Pons (tissue), 1 donor: ENCODE measurements around the gene KRTAP5-3.
"Not testable (repeated sequence)": the region's sequence is repeated elsewhere in the genome, so short reads cannot be mapped to it uniquely, and the experiment has no call there.

Source experiments
- DNase-seq: peaks from one replicate; pipeline ENCODE4 v3.0.0-alpha.2; 2016; ENCODE audit warnings: low spot score

Gene KRTAP5-3

DNA sequence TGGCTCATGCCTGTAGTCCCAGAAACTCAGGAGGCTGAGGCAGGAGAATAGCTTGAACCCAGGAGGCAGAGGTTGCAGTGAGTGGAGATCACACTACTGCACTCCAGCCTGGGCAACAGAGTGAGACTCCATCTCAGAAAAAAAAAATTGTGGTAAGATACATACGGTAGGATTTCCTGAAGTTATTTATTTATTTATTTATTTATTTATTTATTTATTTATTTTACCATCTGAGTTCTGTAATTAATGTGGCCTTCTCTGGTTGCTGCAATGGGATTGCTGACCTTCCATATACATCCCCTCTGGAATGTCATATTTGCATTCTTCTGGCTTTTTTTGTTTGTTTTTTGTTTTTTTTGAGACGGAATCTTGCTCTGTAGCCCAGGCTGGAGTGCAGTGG, 25.4 kb downstream of the KRTAP5-3 start:
- not testable (repeated sequence) for DNase-seq

DNA sequence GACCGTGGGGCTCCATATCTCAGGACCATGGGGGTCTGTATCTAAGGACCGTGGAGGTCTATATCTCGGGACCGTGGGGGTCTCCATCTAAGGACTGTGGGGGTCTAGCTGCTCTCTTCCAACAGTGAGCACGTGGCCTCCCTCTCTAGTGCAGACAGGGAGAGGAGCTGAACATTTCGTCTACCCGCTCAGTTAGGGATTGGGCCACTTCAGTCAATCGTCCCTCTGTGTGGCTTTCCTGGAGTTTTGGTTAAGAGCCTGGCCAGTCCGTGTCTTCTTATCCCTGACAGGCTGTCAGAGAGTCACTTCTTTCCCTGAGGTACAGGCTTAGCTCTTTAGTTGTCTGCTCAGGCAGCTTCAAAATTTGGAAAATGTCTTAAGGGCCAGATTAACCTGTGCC, 26.3 kb downstream of the KRTAP5-3 start:
- no peak for DNase-seq

DNA sequence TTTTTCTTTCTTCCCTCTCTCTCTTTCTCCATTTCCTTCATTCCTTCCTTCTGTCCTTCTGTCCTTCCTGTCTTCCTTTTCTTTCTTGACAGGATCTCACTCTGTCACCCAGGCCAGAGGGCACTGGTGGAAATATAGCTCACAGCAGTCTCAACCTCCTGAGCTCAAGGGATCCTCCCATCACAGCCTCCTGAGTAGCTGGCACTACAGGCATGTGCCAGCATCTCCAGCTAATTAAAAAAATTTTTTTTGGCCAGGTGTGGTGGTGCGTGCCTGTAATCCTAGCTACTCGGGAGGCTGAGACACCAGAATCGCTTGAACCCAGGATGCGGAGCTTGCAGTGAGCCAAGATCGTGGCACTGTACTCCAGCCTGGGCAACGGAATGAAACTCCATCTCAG, 31.4 kb downstream of the KRTAP5-3 start:
- DNase-seq, result no peak

DNA sequence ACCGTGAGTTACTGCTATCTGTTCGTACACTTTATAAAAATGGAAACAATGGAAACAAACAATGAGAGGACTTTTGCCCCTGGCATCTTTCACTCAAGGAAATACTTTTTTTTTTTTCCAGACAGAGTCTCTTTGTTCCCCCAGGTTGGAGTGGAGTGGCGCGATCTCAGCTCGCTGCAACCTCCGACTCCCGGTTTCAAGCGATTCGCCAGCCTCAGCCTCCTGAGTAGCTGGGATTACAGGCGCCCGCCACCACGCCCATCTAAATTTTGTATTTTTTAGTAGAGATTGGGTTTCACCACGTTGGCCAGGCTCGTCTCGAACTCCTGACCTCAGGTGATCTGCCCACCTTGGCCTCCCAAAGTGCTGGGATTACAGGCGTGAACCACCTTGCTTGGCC, 32.5 kb downstream of the KRTAP5-3 start:
- not testable (repeated sequence) for DNase-seq

DNA sequence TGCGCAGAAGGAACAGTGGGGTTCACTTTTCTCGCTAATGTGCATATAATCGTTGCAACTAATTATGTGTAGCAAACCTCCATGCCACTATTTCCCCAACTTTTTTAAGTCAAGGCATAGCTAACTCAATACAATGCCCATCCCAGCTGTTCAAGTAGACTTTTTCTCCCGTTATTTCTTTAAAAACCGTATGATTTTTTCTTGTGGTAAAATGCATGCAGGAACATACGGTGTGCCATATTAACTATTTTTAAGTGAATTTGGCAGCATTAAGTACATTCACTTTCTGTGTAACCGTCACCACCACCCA, 33.4 kb downstream of the KRTAP5-3 start:
- no peak for DNase-seq

DNA sequence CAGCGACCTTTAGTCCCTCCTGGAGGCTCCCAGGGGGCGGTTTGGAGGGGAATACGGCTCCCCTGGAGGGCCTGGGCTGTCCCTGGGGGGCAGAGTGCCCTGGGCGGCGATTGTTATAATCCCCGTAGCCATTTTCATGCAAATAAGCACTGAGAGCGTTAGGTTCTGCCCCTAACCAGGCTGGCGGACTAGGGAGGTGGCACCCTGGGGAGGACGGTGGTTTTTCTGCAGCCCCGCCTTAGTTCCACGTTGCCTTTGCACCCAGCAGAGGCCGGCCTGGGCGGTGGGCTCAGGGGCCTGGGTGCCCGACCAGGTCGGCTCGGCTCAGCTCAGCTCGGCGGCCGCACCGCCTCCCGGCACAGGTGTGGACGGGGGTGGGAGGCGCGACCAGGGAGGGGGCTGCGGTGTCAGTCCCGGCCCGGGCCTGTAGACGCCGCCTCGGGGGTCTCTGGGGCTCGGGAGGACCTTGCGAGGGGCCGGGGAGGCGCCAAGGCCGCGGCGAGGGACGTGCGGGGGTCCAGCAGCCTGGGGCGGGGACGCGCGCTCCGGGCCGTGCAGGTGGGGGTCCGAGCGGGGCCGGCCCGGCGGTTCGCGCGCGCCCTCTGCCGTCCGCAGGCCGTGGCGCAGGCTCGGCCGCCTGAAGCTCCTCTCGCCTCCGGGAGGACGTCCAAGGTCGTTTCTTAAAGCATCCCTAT, 33.9 kb downstream of the KRTAP5-3 start:
- peak; percentile 43 for DNase-seq

DNA sequence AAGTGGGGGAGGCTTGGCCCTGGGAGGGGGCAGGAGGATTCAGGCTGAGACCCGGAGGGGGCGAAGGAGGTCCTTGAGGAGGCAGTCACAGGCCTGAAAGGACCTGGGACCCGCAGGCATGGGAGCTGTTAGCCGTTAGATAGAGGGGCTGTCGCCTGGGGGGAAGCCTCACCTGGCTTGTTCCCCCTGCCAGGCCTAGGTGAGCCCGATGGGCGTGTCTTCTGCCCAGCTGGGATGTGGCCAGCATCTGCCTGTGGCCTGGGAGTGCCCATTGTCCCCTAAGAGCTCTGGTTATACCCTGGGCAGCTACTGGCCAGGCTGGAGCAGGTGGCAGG, 34.4 kb downstream of the KRTAP5-3 start:
- no peak for DNase-seq

DNA sequence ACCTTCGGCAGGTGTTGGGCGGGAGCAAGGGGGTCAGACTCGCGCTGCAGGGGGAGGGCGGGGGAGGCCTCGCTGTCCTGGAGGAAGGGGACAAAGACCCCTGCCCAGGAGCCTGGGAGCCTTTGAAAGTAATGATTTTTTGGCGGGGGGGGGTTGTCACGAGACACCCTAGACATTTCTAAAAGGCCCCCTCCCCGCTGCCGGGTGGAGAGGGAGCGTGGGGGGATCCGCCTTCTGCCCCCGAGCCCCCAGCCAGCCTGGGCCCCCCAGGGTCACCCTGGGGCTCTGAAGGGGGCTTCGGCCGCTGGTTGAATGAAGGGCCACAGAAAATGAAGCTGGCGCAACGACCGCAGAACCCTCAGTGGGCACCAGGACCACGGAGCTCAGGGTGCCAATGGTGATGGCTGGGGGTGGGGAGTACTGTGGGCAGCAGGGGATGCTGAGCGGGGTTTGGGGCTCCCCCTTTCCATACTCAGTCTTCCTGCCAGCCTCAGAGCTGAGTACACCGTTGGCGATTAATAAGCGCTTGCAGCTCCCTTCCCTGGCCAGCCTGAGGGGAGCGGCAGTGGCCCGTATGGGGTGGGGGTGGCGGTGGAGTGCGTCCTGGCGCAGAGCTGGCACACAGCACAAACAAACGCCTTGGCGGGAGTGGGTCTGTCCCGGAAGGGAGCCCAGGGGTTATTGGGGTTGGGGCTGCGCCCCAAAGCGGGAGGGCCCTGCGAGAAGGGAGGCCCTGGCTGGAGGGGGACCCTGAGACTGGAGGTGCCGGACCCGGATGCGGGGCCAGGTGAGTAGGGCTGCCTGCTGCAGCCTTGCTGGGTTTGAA, 35.0 kb downstream of the KRTAP5-3 start:
- DNase-seq, result no peak

DNA sequence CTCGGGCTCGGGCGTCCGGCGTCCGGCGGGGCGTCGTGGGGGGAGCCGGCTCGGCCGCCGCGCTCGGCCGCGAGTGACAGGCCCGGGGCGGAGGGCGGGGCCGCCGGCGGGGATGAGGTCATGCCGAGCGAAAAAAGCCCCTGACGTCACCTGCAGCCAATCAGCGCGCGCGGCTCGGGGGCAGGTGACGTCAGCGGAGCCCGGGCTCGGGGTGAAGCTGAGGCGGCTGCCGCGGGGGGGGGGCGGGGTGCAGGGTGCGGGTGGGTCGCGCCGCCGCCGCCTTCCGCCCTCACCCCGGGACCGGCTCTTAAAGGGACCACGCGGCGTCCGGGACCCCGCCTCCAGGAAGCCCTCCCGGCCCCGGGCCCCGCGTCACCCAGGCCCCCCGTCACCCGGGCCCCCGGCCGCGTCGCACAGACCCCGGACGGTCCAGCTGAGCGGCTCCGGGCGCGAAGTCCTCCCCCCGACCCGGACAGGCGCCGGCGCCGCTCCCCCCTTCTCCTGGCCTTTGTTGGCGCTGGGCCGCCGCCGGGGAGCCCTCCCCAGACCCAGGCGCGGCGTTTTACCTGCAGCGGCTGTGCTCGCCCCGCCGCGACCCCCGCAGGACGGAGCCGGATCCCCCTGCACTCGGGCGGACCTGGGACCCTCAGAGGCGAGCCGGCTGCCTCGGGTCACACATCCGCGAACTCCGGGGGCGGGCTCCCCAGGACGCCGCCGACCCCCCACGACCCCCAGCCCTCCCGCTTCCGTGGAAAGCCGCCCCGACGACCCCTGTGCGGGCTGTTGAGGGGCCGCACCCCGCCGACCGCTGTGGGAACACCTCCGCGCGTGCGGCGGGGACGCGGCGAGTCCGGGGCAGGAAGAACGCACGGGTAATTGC, 35.8 kb downstream of the KRTAP5-3 start, which contains the start of gene DUSP8:
Gene DUSP8 (minus strand): TSS at position 75 of the 880 bp plus-strand sequence. CDS start 6,445 bp downstream, outside the sequence.
- DNase-seq, result peak; percentile 77

DNA sequence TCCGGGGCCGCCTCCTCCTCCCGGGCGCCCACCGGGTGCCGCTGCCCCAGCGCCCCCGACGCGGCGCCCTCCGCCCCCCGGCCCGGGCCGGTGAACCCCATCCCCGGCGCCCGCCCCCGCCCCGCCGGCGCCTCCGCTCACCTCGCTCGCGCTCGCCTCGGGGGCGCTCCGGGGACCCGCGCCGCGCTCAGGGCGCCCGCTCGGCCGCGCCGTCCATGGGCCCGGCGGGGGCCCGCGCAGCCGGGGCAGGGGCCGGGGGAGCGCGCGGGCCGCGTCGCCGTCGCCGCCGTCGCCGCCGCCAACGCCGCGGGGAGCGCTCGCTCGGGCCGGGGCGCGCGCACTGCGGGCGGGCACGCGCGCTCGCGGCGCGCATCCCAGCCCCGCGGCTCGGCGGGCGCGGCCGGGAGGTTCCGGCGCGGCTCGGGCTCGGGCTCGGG, 36.5 kb downstream of the KRTAP5-3 start:
- no peak for DNase-seq

DNA sequence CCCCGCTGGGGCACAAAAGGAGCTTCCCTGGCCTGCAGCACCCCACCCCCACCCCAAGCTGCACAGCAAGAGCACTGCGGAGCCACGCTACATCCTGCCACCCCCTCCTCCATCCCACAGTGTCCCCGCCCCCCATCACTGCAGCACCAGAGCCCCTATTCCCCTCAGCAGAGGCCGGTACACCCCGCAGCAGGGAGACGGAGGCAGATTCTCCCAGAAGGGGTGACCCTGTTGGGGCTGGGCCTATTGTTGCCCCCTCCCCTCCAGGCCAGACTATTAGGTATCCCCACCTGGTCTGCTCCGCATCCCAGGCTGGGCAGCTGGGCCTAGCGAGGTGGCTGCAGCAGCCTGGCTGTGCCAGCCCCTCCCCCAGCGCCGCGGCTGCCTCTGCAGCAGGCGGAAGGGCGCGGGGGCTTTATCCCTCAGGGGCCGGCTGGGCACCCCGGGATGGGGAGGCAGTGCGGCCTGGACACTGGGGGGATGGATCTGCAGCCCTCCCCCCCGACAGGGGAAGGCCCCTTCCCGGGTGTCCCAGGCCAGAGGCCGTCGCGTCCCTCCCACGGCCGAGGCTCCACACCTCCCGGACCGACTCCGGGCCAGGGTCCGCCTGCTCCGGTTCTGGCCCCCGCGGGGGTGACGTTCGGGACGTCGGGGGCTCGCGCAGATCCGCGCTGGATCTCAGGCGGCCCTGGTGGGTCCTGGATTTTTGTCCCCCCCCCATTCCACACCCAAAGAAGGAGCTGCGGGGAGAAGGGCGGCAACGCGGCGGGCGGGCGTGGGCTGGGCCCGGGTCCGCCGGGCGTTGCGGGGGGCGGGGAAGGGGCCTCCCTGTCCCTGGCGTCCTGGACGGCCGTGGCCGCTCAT, 37.1 kb downstream of the KRTAP5-3 start:
- no peak for DNase-seq

DNA sequence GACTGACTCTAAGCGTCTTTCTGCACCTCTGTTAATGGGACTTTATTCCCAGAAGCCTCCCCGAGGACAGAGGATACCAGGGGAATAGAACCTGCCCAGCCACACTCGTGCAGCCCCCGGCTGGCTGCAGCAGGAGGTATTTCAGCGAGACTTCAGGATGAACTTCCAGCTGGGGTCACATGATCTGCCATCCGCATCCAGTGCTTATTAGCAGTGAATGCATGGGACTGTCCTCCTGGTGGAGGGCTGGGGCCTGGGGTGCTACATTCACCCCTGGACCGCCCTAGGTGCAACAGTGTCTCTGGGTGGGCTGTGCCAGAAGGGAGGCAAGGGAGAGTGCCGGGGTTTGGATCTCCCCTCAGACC, 37.8 kb downstream of the KRTAP5-3 start:
- DNase-seq, result no peak

DNA sequence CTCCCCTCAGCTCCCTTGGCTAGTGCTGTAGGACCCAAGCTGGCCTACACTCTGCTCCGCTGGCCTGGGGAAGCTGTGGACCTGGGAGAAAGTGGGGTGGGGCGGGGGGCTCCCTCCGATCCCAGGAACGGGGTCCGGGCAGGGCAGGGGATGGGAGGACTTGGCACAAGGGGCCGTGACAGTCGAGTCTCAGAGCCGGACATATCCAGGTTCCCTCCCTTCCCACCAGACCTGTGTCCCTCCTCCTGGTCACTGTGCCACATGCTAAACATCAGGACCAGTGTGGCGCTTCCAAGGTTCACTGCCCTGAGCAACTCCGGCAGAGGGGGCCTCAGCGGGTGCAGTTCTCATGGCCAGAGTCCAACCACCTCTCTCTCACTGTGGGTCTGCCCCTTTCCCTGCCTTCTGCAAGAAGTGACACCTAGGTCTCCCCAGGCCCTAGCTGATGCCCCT, 38.2 kb downstream of the KRTAP5-3 start:
- DNase-seq, result no peak

DNA sequence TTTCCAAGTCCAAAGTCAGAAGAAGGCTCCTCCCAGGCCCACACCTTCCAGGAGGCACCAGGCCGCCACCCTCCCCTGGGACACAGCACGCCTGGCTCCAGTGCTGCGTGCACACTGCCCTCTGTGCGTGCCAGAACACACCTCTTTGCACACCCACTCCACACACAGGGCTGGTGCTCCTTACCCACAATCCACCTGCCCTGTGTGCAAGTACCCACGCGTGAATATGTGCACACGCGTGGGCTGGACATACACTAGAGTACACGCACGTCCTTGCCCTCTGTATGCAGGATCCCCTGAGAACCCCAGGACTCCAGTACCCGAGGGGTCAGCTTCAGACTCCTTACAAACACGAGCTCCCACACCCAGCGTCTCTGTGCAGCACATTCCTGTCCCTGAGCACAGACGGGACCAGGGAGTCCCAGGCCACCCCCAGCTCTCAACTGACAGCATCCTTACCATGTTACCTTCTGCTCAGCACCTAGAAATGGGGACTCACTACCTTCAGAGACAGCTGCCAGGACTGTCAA, 38.9 kb downstream of the KRTAP5-3 start:
- no peak for DNase-seq

DNA sequence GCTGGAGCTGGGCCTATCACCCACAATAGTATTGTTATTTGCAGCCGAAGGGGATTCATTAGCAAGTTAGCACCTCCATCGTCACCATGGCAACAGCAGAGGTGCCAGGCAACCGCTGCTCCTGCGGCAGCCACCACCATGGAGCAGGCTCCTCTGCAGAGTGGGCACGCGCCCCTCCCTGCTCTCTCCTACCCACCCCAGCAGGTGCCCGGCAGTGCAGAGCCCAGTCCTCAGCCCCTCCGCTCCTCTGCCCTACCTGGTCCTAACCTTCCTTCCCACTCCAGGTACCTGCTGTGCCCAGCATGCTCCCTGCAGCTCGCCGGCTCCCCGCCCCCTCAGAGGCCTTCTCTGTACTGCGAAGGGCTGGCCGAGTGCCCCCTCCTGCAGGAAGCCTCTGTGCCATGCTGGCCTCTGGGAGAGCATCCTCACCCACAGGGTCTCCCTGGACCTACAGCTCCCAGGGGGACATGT, 39.8 kb downstream of the KRTAP5-3 start:
- no peak for DNase-seq

DNA sequence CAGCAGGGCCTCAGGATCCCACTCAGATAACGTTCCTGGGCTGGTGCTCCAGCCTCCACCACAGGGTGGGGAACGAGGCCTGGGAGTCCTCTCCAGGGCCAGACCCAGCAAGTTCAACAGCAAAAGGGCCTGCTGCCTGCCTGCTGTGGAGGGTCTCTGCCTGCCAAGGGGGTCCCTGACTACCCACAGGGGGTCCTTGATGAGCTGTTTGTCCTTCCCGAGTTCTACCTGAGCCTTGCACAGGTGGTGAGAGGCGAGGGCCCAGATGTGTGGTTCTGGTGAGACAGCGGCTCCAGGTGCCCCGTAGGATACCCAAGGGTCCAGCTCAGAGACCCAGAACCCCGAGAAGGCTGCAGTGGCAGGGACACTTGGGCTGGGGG, 40.6 kb downstream of the KRTAP5-3 start:
- no peak for DNase-seq

DNA sequence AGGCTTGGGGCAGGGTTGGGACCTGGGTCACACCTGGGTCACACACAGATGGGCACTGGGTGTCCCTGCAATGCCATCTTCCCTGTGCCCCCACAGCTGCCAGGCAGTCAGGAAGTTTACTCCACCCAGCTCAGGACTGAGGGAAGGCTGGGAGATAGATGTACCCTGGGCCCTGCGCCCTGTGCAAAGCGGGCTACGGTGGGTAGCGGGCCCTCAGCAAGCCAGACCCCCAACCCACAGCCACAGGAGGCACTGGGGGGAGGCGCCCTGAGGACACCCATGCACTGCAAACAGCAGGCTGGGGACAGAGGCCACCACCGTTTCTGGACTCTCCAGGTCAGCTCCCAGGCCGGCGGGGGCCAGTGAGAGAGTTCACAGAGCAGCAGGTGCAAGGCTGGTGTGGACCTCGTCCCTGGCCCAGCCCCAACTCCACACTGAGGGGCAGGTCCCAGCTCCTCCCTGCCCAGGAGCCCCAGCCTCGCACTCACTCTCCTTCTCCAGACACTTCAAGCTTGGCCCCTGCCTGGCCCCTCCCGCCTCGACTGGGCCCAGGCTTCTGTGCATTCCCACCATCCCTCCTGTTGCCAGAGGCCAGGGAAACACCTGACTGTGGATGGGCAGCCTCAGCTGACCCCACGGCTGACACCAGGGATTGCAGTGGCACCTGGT, 41.1 kb downstream of the KRTAP5-3 start:
- DNase-seq, result no peak

DNA sequence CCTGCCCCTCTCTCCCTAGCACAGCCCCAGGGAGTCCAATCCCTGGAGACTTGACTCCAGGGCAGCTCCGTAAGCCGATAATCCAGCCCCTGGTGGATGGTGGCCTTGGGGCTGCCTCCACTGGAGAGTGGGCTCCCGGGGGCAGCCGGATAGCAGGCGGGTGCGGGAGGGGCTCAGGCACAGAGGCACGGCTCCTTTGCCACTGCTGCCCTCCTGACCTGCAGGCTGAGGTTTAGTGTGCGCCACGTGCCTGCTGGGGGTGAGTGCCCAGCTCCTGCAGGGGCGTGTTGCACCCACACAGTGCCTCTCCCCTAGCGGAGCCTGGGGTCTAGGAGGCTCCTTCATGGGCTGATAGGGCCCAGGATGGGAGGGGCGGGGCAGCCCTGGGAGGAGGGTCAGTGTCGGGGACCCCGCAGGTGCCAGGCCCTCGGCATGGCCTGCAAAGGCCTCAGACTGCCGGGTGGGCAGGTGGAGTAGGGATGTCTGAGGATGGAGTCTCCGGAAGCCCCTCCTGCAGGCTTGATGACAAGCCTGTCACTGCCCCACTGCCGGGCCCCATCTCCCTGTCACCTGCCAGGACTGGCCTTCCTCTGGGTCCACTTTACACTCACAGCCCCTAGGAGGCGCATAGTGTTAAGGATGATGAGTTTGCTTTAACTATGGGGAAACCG, 41.7 kb downstream of the KRTAP5-3 start:
- no peak for DNase-seq

DNA sequence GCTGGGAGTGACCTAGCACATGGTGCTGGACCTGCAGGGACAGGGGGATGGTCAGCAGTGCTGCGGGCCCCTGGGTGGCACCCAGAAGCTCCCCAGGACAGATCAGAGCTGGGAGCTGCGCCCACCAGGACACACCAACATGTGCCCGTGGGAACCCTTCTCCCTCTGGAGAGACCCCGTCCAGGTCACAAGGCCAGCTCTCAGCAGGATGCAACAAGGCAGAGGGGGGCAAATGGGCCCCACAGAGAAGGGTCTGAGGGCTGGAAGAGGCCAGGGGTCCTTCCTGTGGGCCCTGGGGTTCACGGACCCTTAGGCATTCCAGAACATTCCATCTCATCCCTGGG, 42.4 kb downstream of the KRTAP5-3 start:
- no peak for DNase-seq

DNA sequence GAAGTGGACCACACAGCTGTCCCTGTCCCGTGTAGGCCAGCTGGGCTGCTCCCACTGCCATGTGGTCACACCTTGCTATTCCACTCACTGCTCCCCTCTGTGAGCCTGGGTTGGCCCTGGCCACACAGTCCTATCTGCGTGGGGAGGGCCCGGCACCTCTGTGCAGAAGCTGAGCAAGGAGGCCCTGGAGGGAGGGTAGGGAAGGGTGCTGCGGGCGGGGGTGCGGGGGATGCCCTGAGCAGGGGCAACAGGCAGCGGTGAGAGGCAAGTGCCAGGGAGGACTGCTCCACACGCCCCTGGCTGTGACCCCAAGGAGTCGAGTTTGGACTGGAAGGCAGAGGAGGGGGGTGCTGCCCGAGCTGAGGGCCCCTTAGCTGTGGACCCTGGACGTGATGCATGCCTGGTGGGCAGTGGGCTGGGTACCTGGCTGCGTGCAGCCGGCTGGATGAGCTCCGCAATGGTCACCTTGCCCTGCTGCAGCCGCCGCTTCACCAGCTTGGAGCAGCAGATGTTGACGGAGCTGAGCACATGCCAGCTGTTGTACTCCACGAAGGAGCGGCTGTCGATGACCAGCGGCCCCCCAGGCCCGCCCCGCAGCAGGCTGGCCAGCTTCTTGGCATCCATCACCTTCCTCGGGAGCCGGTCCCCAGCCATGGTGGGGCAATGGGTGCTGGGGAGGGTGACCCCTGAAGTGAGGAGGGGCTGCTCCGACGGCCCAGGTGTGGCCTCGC, 42.9 kb downstream of the KRTAP5-3 start:
- DNase-seq, result no peak
